ENCODE results near the gene PFKFB4. TPM values are rescaled to one million over a fixed set of nuclear protein-coding genes. Genes with fewer than 3 reads are reported as not detected.

The PFKFB4 gene
- total RNA-seq, 1 experiment from 2014 or later: 20.3 TPM

DNA sequence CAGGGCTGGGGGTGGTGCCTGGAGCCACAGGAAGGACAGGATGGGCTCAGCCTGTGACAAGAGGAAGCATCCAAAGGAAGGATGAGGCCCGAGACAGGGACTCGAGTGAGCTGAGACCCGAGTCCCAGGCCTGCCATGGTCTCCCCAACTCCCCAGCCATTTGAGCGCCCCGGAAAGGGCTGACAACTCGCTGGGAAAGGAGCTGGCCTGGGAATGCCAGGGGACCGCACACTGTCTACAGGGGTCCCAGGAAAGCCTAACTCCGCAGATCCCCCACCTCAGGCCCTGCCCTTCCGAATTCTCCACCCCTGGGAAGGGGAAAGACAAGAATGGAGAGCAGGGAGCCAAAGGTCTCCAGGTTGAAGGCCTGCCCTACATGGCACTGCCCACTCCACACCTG, 31.6 kb downstream of the PFKFB4 start (continued):
- TF ChIP-seq SRF (IDR thresholded peaks at IDR 0.05; ENCODE audit: low read depth): no peak
- TF ChIP-seq CEBPB (IDR thresholded peaks at IDR 0.05; ENCODE audit: low read depth): no peak
- TF ChIP-seq, protein P1, sequence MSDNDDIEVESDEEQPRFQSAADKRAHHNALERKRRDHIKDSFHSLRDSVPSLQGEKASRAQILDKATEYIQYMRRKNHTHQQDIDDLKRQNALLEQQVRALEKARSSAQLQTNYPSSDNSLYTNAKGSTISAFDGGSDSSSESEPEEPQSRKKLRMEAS (IDR thresholded peaks at IDR 0.05): no peak
- TF ChIP-seq RAD21 (IDR thresholded peaks at IDR 0.05; ENCODE audit: low read depth): no peak
- no peak for TF ChIP-seq ELF1 (IDR thresholded peaks at IDR 0.05; ENCODE audit: borderline replicate concordance, low read depth)
- no peak for TF ChIP-seq FOSL1 (IDR thresholded peaks at IDR 0.05; ENCODE audit: low read depth)
- no peak for TF ChIP-seq ZFX (IDR thresholded peaks at IDR 0.05)
- TF ChIP-seq ZNF274 (IDR thresholded peaks at IDR 0.05; ENCODE audit: low read depth, low read length): no peak
- TF ChIP-seq JUND (IDR thresholded peaks at IDR 0.05): no peak
- no peak for TF ChIP-seq SP1 (IDR thresholded peaks at IDR 0.05; ENCODE audit: low read depth)
- TF ChIP-seq POLR2AphosphoS5 (IDR thresholded peaks at IDR 0.05; ENCODE audit: low read depth, low read length): no peak
- TF ChIP-seq EGR1 (IDR thresholded peaks at IDR 0.05; ENCODE audit: low read depth): no peak

DNA sequence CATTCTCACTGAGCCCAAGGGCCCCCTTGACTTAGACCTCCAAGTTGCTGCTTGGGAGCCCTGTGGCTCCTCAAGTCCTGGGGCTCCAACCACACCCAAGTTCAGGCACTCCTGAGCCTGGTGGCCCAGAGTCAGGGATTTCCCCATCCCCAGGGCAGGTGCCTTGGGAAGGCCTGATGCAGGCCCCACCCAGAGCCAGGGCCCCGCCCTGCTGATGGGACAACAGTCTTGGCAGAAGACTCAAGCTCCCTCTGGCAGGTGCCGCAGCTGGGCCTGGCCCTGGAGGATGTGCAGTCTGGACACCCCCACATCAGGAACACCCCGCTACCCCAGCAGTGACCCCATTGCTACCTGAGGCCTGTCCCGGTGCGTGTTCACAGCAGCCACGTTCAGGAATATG, 35.0 kb downstream of the PFKFB4 start:
- RAD21 ChIA-PET (ENCODE audit: low non-redundant PET in 1 of 2, low total read pairs in 2 of 2, uncharacterized antibody in 2 of 2, unreplicated experiment in 2 of 2): no interaction called here
- no peak overlapping the region for H2AFZ ChIP-seq (ENCODE audit: low read depth, low read length, poor library complexity, severe bottlenecking)
- peaks cover 0 to 9% of the 10 kb centered on the region in 2 experiments; a peak in 1 of 4 replicates for H3K36me3 ChIP-seq (ENCODE audit: control insufficient read depth in 1 of 2, insufficient read depth in 2 of 2, low read length in 2 of 2)
- DNase-seq (ENCODE audit: low read depth, low spot score) (no peak), ATAC-seq (no peak)
- H3K79me2 ChIP-seq (ENCODE audit: insufficient read depth, low read length): no peaks in the 10 kb centered on the region
- intact Hi-C loops (cut with micrococcal nuclease): no loop called here
- no peak overlapping the region for H3K4me3 ChIP-seq (replicated peaks in 1 of 2; ENCODE audit: low read depth in 1 of 2, low read length in 2 of 2)
- no peak overlapping the region for H3K9ac ChIP-seq (ENCODE audit: low read length)
- no peaks in the 10 kb centered on the region for H4K20me1 ChIP-seq (ENCODE audit: insufficient read depth)
- CTCF ChIA-PET: no interaction called here
- H3K4me2 ChIP-seq (ENCODE audit: low read length): no peak overlapping the region
- no peak for TF ChIP-seq RAD21 (IDR thresholded peaks at IDR 0.05; ENCODE audit: low read depth)
- no peak for TF ChIP-seq FOSL1 (IDR thresholded peaks at IDR 0.05; ENCODE audit: low read depth)
- no peak for TF ChIP-seq EZH2 (IDR thresholded peaks at IDR 0.05)
- TF ChIP-seq ZFX (IDR thresholded peaks at IDR 0.05): no peak
- TF ChIP-seq, protein P2, sequence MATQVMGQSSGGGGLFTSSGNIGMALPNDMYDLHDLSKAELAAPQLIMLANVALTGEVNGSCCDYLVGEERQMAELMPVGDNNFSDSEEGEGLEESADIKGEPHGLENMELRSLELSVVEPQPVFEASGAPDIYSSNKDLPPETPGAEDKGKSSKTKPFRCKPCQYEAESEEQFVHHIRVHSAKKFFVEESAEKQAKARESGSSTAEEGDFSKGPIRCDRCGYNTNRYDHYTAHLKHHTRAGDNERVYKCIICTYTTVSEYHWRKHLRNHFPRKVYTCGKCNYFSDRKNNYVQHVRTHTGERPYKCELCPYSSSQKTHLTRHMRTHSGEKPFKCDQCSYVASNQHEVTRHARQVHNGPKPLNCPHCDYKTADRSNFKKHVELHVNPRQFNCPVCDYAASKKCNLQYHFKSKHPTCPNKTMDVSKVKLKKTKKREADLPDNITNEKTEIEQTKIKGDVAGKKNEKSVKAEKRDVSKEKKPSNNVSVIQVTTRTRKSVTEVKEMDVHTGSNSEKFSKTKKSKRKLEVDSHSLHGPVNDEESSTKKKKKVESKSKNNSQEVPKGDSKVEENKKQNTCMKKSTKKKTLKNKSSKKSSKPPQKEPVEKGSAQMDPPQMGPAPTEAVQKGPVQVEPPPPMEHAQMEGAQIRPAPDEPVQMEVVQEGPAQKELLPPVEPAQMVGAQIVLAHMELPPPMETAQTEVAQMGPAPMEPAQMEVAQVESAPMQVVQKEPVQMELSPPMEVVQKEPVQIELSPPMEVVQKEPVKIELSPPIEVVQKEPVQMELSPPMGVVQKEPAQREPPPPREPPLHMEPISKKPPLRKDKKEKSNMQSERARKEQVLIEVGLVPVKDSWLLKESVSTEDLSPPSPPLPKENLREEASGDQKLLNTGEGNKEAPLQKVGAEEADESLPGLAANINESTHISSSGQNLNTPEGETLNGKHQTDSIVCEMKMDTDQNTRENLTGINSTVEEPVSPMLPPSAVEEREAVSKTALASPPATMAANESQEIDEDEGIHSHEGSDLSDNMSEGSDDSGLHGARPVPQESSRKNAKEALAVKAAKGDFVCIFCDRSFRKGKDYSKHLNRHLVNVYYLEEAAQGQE (IDR thresholded peaks at IDR 0.05; ENCODE audit: low read depth): no peak
- TF ChIP-seq, protein P3, sequence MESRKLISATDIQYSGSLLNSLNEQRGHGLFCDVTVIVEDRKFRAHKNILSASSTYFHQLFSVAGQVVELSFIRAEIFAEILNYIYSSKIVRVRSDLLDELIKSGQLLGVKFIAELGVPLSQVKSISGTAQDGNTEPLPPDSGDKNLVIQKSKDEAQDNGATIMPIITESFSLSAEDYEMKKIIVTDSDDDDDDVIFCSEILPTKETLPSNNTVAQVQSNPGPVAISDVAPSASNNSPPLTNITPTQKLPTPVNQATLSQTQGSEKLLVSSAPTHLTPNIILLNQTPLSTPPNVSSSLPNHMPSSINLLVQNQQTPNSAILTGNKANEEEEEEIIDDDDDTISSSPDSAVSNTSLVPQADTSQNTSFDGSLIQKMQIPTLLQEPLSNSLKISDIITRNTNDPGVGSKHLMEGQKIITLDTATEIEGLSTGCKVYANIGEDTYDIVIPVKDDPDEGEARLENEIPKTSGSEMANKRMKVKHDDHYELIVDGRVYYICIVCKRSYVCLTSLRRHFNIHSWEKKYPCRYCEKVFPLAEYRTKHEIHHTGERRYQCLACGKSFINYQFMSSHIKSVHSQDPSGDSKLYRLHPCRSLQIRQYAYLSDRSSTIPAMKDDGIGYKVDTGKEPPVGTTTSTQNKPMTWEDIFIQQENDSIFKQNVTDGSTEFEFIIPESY (IDR thresholded peaks at IDR 0.05; ENCODE audit: extremely low read depth, insufficient replicate concordance, low read length): no peak
- TF ChIP-seq, protein P4, sequence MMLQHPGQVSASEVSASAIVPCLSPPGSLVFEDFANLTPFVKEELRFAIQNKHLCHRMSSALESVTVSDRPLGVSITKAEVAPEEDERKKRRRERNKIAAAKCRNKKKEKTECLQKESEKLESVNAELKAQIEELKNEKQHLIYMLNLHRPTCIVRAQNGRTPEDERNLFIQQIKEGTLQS (IDR thresholded peaks at IDR 0.05): no peak
- no TSS peak for BruUV-seq (replicated peaks)
- H3K4me1 ChIP-seq (ENCODE audit: control insufficient read depth in 1 of 2, insufficient read depth in 2 of 2, low read length in 2 of 2): no peaks in the 10 kb centered on the region
- no peak overlapping the region for H3K27ac ChIP-seq (ENCODE audit: low read depth, low read length)
- H3K9me2 ChIP-seq (ENCODE audit: insufficient read depth): no peaks in the 10 kb centered on the region
- no peaks in the 10 kb centered on the region for H3K9me3 ChIP-seq (ENCODE audit: control insufficient read depth in 1 of 2, insufficient read depth in 1 of 2, low read depth in 1 of 2, low read length in 2 of 2)
- H3K27me3 ChIP-seq (ENCODE audit: insufficient read depth, low read length): no peaks in the 10 kb centered on the region
- POLR2A ChIA-PET: no interaction called here
